ENCODE data around the gene FGD5. TPM values are rescaled to one million over a fixed set of nuclear protein-coding genes. Genes with fewer than 3 reads are reported as not detected.

Gene FGD5
- total and polyA plus RNA-seq, 11 donors = 6.4 to 22.5 (median 14.9) TPM

DNA sequence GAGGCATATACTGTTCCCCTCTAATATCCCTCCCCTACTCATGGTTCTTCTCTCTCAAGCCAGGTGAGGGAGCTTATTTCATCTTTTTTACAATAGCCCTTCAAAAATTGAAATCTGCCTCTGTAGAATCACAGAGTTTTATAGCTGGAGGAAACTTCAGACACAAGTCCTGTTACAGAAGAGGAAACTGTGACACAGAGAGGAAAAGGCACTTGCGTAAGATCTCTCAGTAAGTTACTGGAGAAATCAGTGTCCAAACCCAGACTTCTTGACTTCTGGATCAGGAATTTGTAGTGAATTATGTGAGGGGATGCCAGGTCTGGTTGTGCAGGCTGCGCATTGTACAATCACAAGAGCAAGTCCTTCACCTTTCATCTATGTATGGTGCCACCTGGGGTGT is 4.6 kb downstream of the FGD5 start:
- Histone ChIP-seq H3K27ac (peak overlapping the region in 8 of 12 donors; percentile 12 to 76 (median 44)), H3K36me3 (peaks cover 0 to 49% (median 15%) of the 10 kb centered on the region in 9 donors)
- ATAC-seq = peak; percentile 25 to 80 (median 35)

DNA sequence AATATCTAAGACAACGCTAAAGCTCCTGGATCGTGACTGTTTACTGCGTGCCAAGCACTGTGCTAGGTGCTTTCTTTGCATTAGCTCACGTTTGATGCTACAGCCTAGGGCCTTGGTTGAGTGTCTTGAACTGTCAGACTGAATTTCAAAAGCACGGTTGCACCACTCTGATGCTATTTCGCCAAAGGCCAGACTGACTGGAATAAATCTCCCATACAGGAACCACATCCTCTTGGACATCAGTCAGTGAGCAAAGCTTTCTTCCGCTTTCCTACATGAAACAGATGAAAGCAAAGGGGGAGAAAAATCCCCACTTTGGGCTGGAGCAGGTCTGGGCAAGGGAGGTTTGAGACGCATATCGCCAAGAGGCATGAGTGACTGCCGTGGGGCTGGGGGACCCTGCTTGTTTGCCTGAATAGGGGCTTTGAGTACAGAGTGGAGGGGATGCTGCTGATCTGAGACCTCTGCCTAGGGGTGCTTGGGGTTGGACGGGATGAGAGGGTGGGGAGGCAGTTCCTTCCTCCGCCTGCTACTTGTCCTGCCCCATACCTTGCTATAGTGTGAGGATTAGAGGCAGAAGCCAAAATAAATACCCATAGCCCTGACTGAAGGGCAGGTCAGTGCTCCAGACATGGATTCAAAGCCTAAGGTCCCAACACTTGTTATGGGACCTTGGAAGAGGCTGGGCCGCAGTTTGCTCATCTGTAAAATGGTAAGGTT is 5.3 kb downstream of the FGD5 start:
- peak in 1 of 5 donors; percentile 17 for DNase-seq
- H3K9me3 ChIP-seq = no peaks in the 10 kb centered on the region
- TF ChIP-seq, protein P1, sequence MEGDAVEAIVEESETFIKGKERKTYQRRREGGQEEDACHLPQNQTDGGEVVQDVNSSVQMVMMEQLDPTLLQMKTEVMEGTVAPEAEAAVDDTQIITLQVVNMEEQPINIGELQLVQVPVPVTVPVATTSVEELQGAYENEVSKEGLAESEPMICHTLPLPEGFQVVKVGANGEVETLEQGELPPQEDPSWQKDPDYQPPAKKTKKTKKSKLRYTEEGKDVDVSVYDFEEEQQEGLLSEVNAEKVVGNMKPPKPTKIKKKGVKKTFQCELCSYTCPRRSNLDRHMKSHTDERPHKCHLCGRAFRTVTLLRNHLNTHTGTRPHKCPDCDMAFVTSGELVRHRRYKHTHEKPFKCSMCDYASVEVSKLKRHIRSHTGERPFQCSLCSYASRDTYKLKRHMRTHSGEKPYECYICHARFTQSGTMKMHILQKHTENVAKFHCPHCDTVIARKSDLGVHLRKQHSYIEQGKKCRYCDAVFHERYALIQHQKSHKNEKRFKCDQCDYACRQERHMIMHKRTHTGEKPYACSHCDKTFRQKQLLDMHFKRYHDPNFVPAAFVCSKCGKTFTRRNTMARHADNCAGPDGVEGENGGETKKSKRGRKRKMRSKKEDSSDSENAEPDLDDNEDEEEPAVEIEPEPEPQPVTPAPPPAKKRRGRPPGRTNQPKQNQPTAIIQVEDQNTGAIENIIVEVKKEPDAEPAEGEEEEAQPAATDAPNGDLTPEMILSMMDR (IDR thresholded peaks at IDR 0.05) = no peak
- TF ChIP-seq POLR2A (IDR thresholded peaks at IDR 0.05) = no peak
- peaks cover 0 to 47% (median 15%) of the 10 kb centered on the region in 9 donors for H3K36me3 ChIP-seq
- H3K27me3 ChIP-seq = peaks cover 0 to 9% (median 0%) of the 10 kb centered on the region in 9 donors
- WGBS, 4 donors = 63 to 73% (median 66%) methylated on average over 13 of the region's 13 CpGs
- H3K27ac ChIP-seq = peak overlapping the region in 8 of 12 donors; percentile 12 to 76 (median 44)
- intact Hi-C loops (cut with DNase I) = no loop called here
- H3K4me1 ChIP-seq = peaks cover 0 to 50% (median 23%) of the 10 kb centered on the region in 12 donors
- H3K4me3 ChIP-seq = no peak overlapping the region
- peak in 3 of 4 donors; percentile 17 to 68 (median 31) for ATAC-seq

More for the DNA sequence above, 4.6 kb downstream of the FGD5 start:
- intact Hi-C loops (cut with DNase I) = no loop called here
- no peak overlapping the region for H3K4me3 ChIP-seq
- H3K9me3 ChIP-seq = no peaks in the 10 kb centered on the region
- peaks cover 0 to 9% (median 0%) of the 10 kb centered on the region in 9 donors for H3K27me3 ChIP-seq
- H3K4me1 ChIP-seq = peaks cover 0 to 50% (median 23%) of the 10 kb centered on the region in 12 donors
- TF ChIP-seq, protein P1 (IDR thresholded peaks at IDR 0.05) = peak in 1 of 12 donors; percentile 15
- no peak for TF ChIP-seq POLR2A (IDR thresholded peaks at IDR 0.05)
- DNase-seq = no peak
- WGBS, 4 donors = 76 to 90% (median 81%) methylated on average over 2 of the region's 2 CpGs

- ATAC-seq = no peak
- peaks cover 0 to 9% (median 0%) of the 10 kb centered on the region in 9 donors for H3K27me3 ChIP-seq
- H3K9me3 ChIP-seq = no peaks in the 10 kb centered on the region
- peak overlapping the region in 7 of 12 donors; percentile 12 to 76 (median 43) for H3K27ac ChIP-seq
- intact Hi-C loops (cut with DNase I) = no loop called here
- no peak overlapping the region for H3K4me3 ChIP-seq
- 64 to 68% (median 67%) methylated on average over 2 of the region's 2 CpGs for WGBS, 4 donors
- TF ChIP-seq, protein P1 (IDR thresholded peaks at IDR 0.05) = no peak
- TF ChIP-seq POLR2A (IDR thresholded peaks at IDR 0.05) = no peak
- H3K4me1 ChIP-seq = peaks cover 0 to 54% (median 28%) of the 10 kb centered on the region in 12 donors
- H3K36me3 ChIP-seq = peaks cover 0 to 41% (median 9%) of the 10 kb centered on the region in 9 donors
- no peak for DNase-seq
Measured at GRCh38 chr3:14824646-14825045, 5.9 kb downstream of the FGD5 start.

DNA sequence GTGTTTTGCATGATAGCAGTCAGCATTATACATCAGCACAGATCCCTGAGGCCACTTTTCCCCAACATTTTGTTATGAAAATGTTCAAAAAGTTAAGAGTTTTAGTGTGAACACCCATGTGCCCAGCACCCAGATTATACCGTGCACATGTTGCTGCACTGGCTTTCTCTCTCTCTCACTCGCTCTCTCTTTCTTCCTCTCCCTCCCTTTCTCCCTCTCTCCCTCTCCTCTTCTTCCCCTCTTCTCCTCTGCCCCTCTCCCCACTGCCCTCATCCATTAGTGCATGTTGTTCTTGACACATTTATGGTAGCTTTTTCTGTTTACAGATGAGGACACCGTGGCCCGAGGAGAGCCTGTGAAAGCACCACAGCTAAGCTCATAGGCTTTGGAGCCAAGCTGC is 7.3 kb downstream of the FGD5 start:
- peaks cover 0 to 69% (median 28%) of the 10 kb centered on the region in 12 donors for H3K4me1 ChIP-seq

More for the DNA sequence above, 7.3 kb downstream of the FGD5 start:
- intact Hi-C loops (cut with DNase I) = no loop called here
- Histone ChIP-seq H3K9me3 (no peaks in the 10 kb centered on the region), H3K36me3 (peaks cover 0 to 34% (median 0%) of the 10 kb centered on the region in 9 donors), H3K4me3 (no peak overlapping the region), H3K27me3 (peaks cover 0 to 9% (median 0%) of the 10 kb centered on the region in 9 donors), H3K27ac (no peak overlapping the region)
- TF ChIP-seq POLR2A (IDR thresholded peaks at IDR 0.05) = no peak
- TF ChIP-seq, protein P1 (IDR thresholded peaks at IDR 0.05) = no peak
- ATAC-seq (no peak), DNase-seq (no peak)
- 73 to 81% (median 78%) methylated on average over 4 of the region's 4 CpGs for WGBS, 4 donors

All from heart left ventricle (tissue), 16 donors.